HG03159 (cell line): Measurements from ENCODE around the gene SLCO6A1.
"Not testable (repeated sequence)": the region's sequence is repeated elsewhere in the genome, so short reads cannot be mapped to it uniquely, and the experiment has no call there.

Experiments used
- ATAC-seq: cut with Tn5 transposase; IDR thresholded peaks from one replicate; pipeline ENCODE4 v1.9.1; 2021; ENCODE audit warnings: mild to moderate bottlenecking, moderate library complexity; ENCODE audit not compliant: unreplicated experiment

The SLCO6A1 gene

GRCh38 chr5:102498271-102499034, at the start of gene SLCO6A1:
SLCO6A1 (minus strand) TSS chr5:102499001; CDS start chr5:102498844, 157 bp downstream.
- no peak for ATAC-seq

DNA sequence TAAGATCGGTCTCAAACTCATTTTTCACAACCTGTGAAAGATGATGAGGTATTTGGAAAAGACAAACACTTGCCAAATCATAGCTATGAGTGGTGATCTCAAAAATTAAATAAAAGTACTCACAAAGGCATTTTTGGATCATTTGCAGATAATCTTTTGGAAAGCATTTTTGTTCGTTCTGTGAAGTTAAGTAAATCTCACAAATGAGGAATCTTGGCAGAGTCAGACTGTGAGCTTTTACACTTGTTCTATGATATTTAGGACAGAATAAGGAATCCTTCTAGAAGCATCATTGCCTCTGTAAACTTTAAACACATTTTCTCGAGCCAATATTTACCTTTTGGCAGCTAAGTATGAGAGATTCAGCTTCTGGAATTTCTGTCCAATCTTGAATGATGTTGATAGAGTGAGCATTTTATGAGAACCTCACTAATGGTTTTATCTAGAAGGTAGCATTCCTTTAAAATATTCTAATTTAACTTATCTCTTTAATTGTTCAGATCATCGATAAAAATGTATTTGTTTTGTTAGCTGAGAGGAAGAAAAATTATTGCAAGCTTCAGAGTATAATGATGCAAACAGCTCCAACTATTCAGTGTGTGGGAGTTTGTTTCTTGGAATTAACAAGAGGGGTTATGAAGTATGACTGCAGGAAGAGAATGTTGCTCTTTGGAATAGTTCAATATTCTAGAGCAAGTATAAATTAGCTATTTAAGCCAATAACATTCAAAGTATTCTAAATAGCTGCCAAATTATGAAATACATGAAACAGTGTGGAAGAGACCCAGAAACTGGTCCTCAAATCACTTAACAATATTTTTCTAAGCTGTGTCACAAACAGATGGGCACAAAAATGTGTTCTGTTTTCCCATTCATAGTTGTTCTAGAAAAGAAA, 48.6 kb upstream of the SLCO6A1 start:
- ATAC-seq, result no peak

DNA sequence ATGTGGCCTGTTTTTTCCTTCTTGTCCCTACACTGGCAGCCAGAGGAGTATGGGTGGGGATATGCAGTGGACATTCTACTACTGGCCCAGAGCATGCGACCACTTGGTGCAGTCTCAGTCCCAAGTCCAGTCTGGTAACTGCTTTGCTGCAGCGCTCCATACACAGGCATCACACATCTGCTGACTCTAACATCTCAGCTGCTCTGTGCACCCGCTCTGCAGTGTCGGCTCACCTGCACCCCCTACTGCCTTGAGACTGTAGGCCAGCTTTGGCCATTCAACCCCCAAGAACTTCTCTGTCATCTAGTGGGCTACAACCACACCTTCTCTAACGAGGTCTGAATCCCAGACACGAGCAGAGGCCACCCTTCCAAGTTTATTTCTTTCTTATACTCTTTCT, 46.4 kb upstream of the SLCO6A1 start:
- ATAC-seq, result peak; percentile 87

DNA sequence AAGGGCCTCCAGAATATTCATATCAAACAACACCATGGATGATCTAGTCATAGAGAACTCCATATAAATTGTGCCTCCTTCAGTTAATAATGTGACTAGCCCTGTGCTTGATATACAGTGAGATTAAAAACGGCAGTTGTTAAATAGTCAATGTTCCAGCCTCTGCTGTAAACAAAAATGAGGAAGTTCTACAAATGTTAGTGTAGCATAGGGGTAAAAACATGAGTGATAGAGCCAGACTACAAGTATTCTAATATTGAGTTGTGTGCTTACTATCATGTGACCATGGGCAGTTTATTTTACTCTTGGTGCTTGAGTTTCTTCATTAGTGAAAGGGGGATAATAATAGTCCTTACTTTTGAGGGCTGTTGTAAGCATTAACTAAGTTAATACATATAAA, 43.3 kb upstream of the SLCO6A1 start:
- no peak for ATAC-seq

- ATAC-seq, result no peak
Observed at GRCh38 chr5:102539996-102540728, 41.4 kb upstream of the SLCO6A1 start.

GRCh38 chr5:102539562-102539961, 40.8 kb upstream of the SLCO6A1 start:
- no peak for ATAC-seq

GRCh38 chr5:102537011-102537410, 38.2 kb upstream of the SLCO6A1 start:
- ATAC-seq, result no peak

DNA sequence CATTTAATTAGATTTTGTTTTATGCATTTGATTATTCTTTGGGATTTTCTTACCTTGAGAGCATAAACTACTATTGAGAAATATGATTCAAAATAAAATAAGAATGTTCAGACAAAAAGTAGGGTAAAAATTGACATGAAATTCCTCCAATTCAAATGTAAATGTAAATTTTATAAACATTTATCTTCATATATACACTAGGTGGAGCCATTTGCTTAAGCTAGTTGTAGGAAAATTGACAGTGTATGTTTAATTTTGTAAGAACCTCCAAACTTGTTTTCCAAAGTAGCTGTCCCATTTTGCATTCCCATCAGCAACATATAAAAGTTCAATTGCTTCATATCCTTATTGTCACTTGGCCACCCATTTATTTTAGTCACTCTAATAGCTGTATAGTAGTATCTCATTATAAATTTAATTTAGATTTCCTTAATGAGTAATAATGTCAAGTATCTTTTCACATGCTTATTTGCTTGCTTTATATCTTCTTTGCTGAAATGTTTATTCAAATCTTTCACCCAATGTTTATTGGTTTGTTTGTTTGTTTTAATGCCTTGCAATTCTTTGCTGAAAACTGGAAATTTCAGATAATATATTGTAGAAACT, 37.6 kb upstream of the SLCO6A1 start:
- no peak for ATAC-seq

DNA sequence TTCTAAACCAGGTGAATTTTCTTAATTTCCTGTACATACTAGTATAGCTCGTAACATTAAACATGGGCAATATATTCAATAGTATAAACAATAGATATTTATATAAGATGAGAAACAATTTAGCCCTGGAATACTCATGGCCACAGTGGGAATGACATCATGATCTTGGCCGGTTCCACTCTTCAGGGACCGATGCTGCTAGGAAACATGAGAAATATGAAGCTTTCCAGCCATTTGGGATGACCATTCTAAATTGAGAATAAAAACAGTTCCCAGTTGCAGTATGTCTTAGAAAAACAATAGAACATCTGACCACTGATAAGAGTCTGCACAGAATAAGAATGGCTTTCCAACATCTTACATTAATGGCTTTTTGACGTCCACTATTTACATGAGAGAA, 33.3 kb upstream of the SLCO6A1 start:
- ATAC-seq, result no peak

DNA sequence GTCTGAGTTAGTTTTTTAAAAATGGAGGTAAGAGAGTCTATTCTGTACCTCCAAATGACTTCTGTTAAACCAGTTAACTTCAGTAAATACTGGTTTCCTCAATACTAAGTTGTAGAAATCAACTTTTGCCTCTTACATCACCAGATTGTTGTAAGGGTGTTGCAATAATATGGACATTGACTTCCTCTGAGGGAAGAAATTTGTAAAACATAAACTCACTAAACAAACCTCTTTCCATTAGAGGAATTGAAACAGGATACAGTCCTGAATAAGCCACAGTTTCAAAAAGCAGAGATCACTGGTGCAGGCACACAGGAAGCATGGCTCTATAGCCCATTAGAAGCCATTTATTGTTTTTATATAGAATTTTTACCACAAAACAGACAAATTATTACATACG, 32.7 kb upstream of the SLCO6A1 start:
- ATAC-seq, result peak; percentile 92

DNA sequence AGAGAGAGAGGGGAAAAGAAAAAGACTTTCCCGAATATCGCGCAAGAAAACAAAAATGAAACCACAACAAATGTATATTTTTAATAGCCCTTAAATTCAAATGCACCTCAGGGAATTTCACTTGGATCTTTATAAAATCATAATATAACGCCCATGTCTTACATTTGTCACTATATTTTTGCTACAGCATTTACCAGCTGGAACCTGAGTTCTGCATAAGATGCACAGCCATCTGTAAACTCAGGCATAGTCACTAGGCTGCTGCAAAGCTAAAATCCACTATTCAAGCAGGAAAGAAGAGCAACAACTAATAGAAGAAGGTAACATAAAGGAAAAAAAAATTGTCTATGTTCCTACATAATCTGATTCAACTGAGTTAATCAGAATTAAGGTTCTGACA, 30.6 kb upstream of the SLCO6A1 start:
- no peak for ATAC-seq

GRCh38 chr5:102529031-102529430, 30.2 kb upstream of the SLCO6A1 start:
- no peak for ATAC-seq

DNA sequence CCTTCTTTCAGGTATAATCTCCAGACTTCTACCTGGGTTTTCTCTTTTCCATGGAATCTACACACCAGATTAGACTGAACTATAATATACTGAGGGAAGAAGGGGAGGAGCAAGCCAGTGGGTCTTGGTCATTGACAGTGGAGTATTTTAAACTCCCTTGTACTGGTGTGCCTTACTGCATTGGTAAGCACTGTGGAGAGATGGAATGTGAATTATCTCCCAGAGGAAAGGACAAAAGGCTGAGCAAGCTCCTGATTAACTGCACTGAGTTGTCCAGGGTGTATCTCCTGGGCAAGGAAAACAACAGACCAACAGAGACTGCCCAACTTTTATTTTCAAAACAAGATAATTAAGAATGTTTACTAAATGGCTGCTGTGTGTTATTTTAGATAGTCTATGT, 29.8 kb upstream of the SLCO6A1 start:
- no peak for ATAC-seq

DNA sequence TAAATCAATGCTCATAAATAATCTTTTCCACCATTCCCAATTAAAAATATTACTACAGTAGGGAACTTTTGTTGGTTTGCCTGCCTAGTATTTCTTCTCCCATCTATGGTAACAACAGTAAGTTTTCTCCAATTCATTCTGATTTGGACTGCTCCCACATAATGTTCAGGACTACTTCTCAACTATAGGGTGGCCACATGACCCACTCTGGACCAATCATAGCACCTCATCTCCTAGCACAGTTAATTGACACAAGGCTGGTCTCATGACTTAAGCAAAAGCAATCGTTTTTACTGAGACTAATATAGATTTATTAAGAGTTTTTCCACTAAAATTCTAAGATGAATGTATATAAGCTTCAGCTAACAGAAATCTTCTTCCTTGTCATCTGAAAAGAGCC, 28.7 kb upstream of the SLCO6A1 start:
- no peak for ATAC-seq

- ATAC-seq, result peak; percentile 100
Observed at GRCh38 chr5:102523541-102524175, 24.9 kb upstream of the SLCO6A1 start.

GRCh38 chr5:102511666-102512065, 12.9 kb upstream of the SLCO6A1 start:
- ATAC-seq, result no peak

DNA sequence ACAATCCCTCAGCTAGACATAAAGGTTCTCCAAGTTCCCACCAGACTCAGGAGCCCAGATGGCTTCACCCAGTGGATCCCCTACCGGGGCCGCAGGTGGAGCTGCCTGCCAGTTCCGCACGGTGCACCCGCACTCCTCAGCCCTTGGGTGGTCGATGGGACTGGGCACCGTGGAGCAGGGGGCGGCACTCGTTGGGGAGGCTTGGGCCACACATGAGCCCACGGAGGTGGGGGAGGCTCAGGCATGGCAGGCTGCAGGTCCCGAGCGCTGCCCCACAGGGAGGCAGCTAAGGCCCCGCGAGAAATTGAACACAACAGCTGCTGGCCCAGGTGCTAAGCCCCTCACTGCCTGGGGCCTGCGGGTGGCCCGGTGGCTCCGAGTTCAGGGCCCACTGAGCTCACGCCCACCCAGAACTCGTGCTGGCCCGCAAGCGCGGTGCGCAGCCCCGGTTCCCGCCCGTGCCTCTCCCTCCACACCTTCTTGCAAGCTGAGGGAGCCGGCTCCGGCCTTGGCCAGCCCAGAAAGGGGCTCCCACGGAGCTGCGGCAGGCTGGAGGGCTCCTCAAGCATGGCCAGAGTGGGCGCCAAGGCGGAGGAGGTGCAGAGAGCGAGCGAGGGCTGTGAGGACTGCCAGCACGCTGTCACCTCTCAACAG, 7.4 kb downstream of the SLCO6A1 start:
- ATAC-seq, result not testable (repeated sequence)

DNA sequence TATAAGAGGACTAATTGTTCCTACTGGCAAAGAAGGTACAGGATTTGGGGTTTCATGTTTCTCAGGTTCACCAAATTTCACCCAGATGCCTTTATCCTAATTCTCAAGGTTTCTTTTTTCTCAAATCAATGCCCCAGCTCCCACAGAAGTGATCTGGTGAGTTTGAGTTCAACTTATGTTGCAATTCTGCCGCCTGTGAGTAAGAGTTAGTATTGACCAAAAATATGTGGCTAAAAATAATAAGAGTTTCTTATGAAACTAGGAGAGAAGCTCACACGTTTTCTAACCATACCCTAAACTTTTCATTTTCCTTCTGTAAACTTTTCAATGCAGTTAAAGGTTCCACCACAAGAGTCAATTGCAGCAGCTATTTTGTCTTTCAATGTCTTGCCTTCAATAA, 15.1 kb downstream of the SLCO6A1 start:
- no peak for ATAC-seq

DNA sequence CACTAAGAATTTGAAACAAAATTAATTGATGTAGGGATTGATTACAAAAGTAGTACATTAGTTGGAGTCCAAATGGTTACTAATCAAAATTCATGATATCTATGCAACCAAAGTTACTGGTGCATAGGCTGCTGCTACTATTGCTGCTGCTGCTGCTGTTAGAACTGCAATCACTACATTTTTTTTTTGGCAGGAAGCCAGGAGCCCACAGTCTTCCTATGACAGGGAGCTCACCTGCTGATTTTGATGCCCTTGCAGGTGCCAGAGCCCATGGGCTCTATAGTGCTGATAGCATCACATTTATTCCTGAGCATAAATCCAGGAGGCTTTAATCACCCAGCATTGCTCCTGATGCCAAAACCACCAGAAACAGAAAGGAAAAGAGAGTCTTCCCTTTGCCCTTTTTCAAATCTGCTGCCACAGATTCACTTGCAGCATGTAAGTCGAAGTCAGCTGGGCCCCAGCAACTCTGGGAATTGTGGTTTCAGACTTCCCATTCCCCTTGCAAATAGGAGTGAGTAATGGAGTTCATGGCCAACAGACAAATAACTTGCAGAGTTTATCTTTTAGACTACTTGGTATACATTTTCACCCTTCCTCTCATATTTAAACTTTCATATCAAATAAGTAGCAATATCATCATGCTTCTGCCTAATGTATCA, 17.6 kb downstream of the SLCO6A1 start:
- ATAC-seq, result no peak
